ENCODE measurements around the gene GDA. TPM values are rescaled to one million over a fixed set of nuclear protein-coding genes. Genes with fewer than 3 reads are reported as not detected.

GDA gene
- total RNA-seq, 2 donors from 2014 or later, result not detected

GRCh38 chr9:72300873-72301272 lies 151.6 kb downstream of the GDA start:
- intact Hi-C loops (cut with DNase I), result loop anchor here in 1 of 2 donors (10.0 kb wide), 1 partner anchor 284 kb away; no protein-coding TSS in a partner anchor

More at GRCh38 chr9:72300873-72301272, 151.6 kb downstream of the GDA start:
- no peak for DNase-seq (ENCODE audit: low spot score)

Other genes starting within 250 kb of the GDA start
- gene ABHD17B, start 238.2 kb upstream of the GDA start, total RNA-seq, result 10 to 100 TPM; 11.4 to 22.8 TPM
- gene C9orf85, start 237.8 kb upstream of the GDA start, total RNA-seq, result 1 to 10 TPM; 9.2 to 9.9 TPM
- not detected for gene C9orf57, start 88.8 kb upstream of the GDA start, total RNA-seq
- gene ZFAND5, start 215.8 kb downstream of the GDA start, total RNA-seq, result 100 to 1,000 TPM; 141 to 175 TPM

All from posterior vena cava (tissue), 2 donors.